Measurements from ENCODE around the gene AKT3. TPM values are rescaled to one million over a fixed set of nuclear protein-coding genes. Genes with fewer than 3 reads are reported as not detected.
A peak's percentile ranks its signal among the peaks of the same experiment; 100 is the strongest.

The AKT3 gene
- total and polyA plus RNA-seq, 2 experiments from 2014 or later, result 3.5 to 23.4 TPM

GRCh38 chr1:243723050-243723449 is 127.0 kb downstream of the AKT3 start:
- Histone ChIP-seq H3K4me1 (ENCODE audit: low read depth) (peaks cover 4% of the 10 kb centered on the region), H3K36me3 (no peaks in the 10 kb centered on the region), H3K27ac (no peak overlapping the region), H3K9me3 (ENCODE audit: low read depth) (no peaks in the 10 kb centered on the region), H3K4me3 (no peak overlapping the region), H3K27me3 (no peaks in the 10 kb centered on the region)
- DNase-seq (ENCODE audit: low read depth in 1 of 2, low spot score in 1 of 2), result no peak
- no peak for TF ChIP-seq CTCF (IDR thresholded peaks at IDR 0.05; ENCODE audit: low read depth, low read length)

DNA sequence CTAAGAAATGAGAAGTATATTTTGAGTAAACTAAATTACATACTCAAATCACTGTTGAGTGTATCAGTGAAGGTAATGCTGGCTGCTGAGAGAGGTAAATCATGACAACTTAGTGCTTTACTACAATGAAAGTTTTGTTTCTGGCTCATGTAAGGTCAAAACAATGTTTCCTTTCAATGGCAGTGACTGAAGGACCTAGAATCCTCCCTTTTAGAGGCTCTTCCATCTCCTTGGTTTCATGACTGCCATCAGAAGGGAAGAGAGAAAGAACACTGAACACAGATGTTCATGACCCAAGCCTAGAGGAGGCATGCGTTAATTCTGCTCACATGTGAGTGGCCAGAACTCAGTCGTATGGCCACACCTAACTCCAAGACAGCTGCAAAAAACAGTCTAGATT is 130.6 kb downstream of the AKT3 start:
- Histone ChIP-seq H3K4me1 (ENCODE audit: low read depth) (no peaks in the 10 kb centered on the region), H3K36me3 (no peaks in the 10 kb centered on the region), H3K4me3 (no peak overlapping the region), H3K27me3 (no peaks in the 10 kb centered on the region), H3K27ac (no peak overlapping the region), H3K9me3 (ENCODE audit: low read depth) (no peaks in the 10 kb centered on the region)
- TF ChIP-seq CTCF (IDR thresholded peaks at IDR 0.05; ENCODE audit: low read depth, low read length), result no peak
- DNase-seq (ENCODE audit: low read depth in 1 of 2, low spot score in 1 of 2), result no peak

- peak in 1 of 2 donors; percentile 86 for DNase-seq (ENCODE audit: low read depth in 1 of 2, low spot score in 1 of 2)
- H3K9me3 ChIP-seq (ENCODE audit: low read depth), result no peaks in the 10 kb centered on the region
- no peaks in the 10 kb centered on the region for H3K36me3 ChIP-seq
- peaks cover 4% of the 10 kb centered on the region for H3K4me1 ChIP-seq (ENCODE audit: low read depth)
- H3K4me3 ChIP-seq, result no peak overlapping the region
- no peaks in the 10 kb centered on the region for H3K27me3 ChIP-seq
- no peak for TF ChIP-seq CTCF (IDR thresholded peaks at IDR 0.05; ENCODE audit: low read depth, low read length)
- no peak overlapping the region for H3K27ac ChIP-seq
These were observed 131.2 kb downstream of the AKT3 start for GRCh38 chr1:243718893-243719292.

GRCh38 chr1:243718022-243718421 is 132.0 kb downstream of the AKT3 start:
- TF ChIP-seq CTCF (IDR thresholded peaks at IDR 0.05; ENCODE audit: low read depth, low read length), result no peak
- H3K9me3 ChIP-seq (ENCODE audit: low read depth), result no peaks in the 10 kb centered on the region
- no peak overlapping the region for H3K27ac ChIP-seq
- H3K36me3 ChIP-seq, result no peaks in the 10 kb centered on the region
- H3K27me3 ChIP-seq, result no peaks in the 10 kb centered on the region
- no peak for DNase-seq (ENCODE audit: low read depth in 1 of 2, low spot score in 1 of 2)
- peaks cover 6% of the 10 kb centered on the region for H3K4me1 ChIP-seq (ENCODE audit: low read depth)
- no peak overlapping the region for H3K4me3 ChIP-seq

GRCh38 chr1:243716906-243717305 is 133.1 kb downstream of the AKT3 start:
- H3K4me3 ChIP-seq, result no peak overlapping the region
- no peak for DNase-seq (ENCODE audit: low read depth in 1 of 2, low spot score in 1 of 2)
- H3K27me3 ChIP-seq, result no peaks in the 10 kb centered on the region
- no peak for TF ChIP-seq CTCF (IDR thresholded peaks at IDR 0.05; ENCODE audit: low read depth, low read length)
- no peak overlapping the region for H3K27ac ChIP-seq
- no peaks in the 10 kb centered on the region for H3K36me3 ChIP-seq
- no peaks in the 10 kb centered on the region for H3K9me3 ChIP-seq (ENCODE audit: low read depth)
- H3K4me1 ChIP-seq (ENCODE audit: low read depth), result peaks cover 6% of the 10 kb centered on the region

DNA sequence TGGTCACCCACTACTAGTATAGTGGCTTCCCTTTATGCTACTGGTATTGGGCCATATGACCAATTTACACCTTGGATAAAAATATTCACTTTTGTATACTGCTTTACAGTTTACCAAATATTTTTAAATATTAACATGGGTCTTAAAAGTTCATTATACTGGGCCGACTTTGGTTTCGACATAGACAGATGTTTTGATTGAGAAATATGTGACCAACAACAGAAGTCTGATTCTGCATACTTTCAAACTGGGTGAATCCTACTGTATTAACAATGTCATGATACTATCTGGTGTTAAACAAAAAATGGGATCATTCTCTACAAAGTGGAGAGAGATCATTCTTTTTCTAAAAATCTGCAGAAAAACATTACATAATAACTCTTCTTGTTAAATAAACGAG is 134.8 kb downstream of the AKT3 start:
- DNase-seq (ENCODE audit: low read depth in 1 of 2, low spot score in 1 of 2), result peak in 1 of 2 donors; percentile 43
- peaks cover 6% of the 10 kb centered on the region for H3K4me1 ChIP-seq (ENCODE audit: low read depth)
- H3K36me3 ChIP-seq, result no peaks in the 10 kb centered on the region
- H3K27ac ChIP-seq, result no peak overlapping the region
- no peak for TF ChIP-seq CTCF (IDR thresholded peaks at IDR 0.05; ENCODE audit: low read depth, low read length)
- H3K27me3 ChIP-seq, result no peaks in the 10 kb centered on the region
- no peaks in the 10 kb centered on the region for H3K9me3 ChIP-seq (ENCODE audit: low read depth)
- no peak overlapping the region for H3K4me3 ChIP-seq

Measured in cardiac muscle cell (in vitro differentiated cells and primary cell).